ENCODE results near the gene LRP1B. TPM values are rescaled to one million over a fixed set of nuclear protein-coding genes. Genes with fewer than 3 reads are reported as not detected.

LRP1B gene
- total RNA-seq, 4 donors from 2014 or later = 0.85 to 3.3 (median 1.1) TPM; not detected in 1

- Histone ChIP-seq H3K27ac (no peak overlapping the region), H3K27me3 (no peaks in the 10 kb centered on the region), H3K4me1 (no peaks in the 10 kb centered on the region), H3K4me3 (no peak overlapping the region), H3K36me3 (no peaks in the 10 kb centered on the region), H3K9me3 (no peaks in the 10 kb centered on the region)
- TF ChIP-seq CTCF (IDR thresholded peaks at IDR 0.05) = no peak
- TF ChIP-seq POLR2A (IDR thresholded peaks at IDR 0.05) = no peak
- DNase-seq = no peak
Observed at GRCh38 chr2:140595107-140595506, 1535.7 kb downstream of the LRP1B start.

- H3K27me3 ChIP-seq = no peaks in the 10 kb centered on the region
- no peak for DNase-seq
- no peaks in the 10 kb centered on the region for H3K36me3 ChIP-seq
- no peak overlapping the region for H3K27ac ChIP-seq
- H3K4me1 ChIP-seq = no peaks in the 10 kb centered on the region
- TF ChIP-seq POLR2A (IDR thresholded peaks at IDR 0.05) = no peak
- no peak for TF ChIP-seq CTCF (IDR thresholded peaks at IDR 0.05)
- H3K4me3 ChIP-seq = no peak overlapping the region
- no peaks in the 10 kb centered on the region for H3K9me3 ChIP-seq
Observed at GRCh38 chr2:140593132-140593531, 1537.7 kb downstream of the LRP1B start.

- Histone ChIP-seq H3K27ac (no peak overlapping the region), H3K27me3 (no peaks in the 10 kb centered on the region), H3K4me1 (no peaks in the 10 kb centered on the region), H3K4me3 (no peak overlapping the region), H3K9me3 (no peaks in the 10 kb centered on the region), H3K36me3 (no peaks in the 10 kb centered on the region)
- TF ChIP-seq POLR2A (IDR thresholded peaks at IDR 0.05) (no peak), CTCF (IDR thresholded peaks at IDR 0.05) (no peak)
- no peak for DNase-seq
Observed at GRCh38 chr2:140589696-140590095, 1541.1 kb downstream of the LRP1B start.

- no peak for TF ChIP-seq POLR2A (IDR thresholded peaks at IDR 0.05)
- TF ChIP-seq CTCF (IDR thresholded peaks at IDR 0.05) = no peak
- H3K36me3 ChIP-seq = no peaks in the 10 kb centered on the region
- H3K27ac ChIP-seq = no peak overlapping the region
- DNase-seq = no peak
- H3K4me1 ChIP-seq = no peaks in the 10 kb centered on the region
- no peaks in the 10 kb centered on the region for H3K9me3 ChIP-seq
- H3K27me3 ChIP-seq = no peaks in the 10 kb centered on the region
- H3K4me3 ChIP-seq = no peak overlapping the region
Observed at GRCh38 chr2:140589273-140589672, 1541.5 kb downstream of the LRP1B start.

GRCh38 chr2:140586379-140586778 is 1544.4 kb downstream of the LRP1B start:
- Histone ChIP-seq H3K4me3 (no peak overlapping the region), H3K9me3 (no peaks in the 10 kb centered on the region), H3K36me3 (no peaks in the 10 kb centered on the region), H3K4me1 (no peaks in the 10 kb centered on the region), H3K27me3 (no peaks in the 10 kb centered on the region), H3K27ac (no peak overlapping the region)
- peak in 3 of 6 experiments; percentile 26 to 40 (median 28) for TF ChIP-seq CTCF (IDR thresholded peaks at IDR 0.05)
- no peak for TF ChIP-seq POLR2A (IDR thresholded peaks at IDR 0.05)
- peak in 1 of 3 donors; percentile 48 for DNase-seq

GRCh38 chr2:140585016-140585415 is 1545.8 kb downstream of the LRP1B start:
- H3K27ac ChIP-seq = no peak overlapping the region
- no peaks in the 10 kb centered on the region for H3K36me3 ChIP-seq
- TF ChIP-seq CTCF (IDR thresholded peaks at IDR 0.05) (no peak), POLR2A (IDR thresholded peaks at IDR 0.05) (no peak)
- no peaks in the 10 kb centered on the region for H3K27me3 ChIP-seq
- H3K9me3 ChIP-seq = no peaks in the 10 kb centered on the region
- H3K4me1 ChIP-seq = no peaks in the 10 kb centered on the region
- H3K4me3 ChIP-seq = no peak overlapping the region
- no peak for DNase-seq

Measured in Peyer's patch (tissue), 4 donors.